Endothelial cell of umbilical vein (primary cell): ENCODE measurements around the gene HHIP. TPM values are rescaled to one million over a fixed set of nuclear protein-coding genes. Genes with fewer than 3 reads are reported as not detected.

ENCODE experiments used
- BruUV-seq: library from RNA; stranded (reverse); fragments of 400-500 nt; replicated peaks from 2 replicates; lab custom pipeline; 2021; lab: Mats Ljungman, UMichigan
- CTCF ChIA-PET: fragments of 300-600, 350-600 bp; sonication (Branson Sonifier 250); formaldehyde crosslinking; loops from one replicate; lab custom pipeline; 2021; ENCODE audit warnings: antibody characterized with exemption, inconsistent platforms; lab: Charles Lee
- POLR2A ChIA-PET: fragments of 300-600, 350-600 bp; sonication (Branson Sonifier 250); formaldehyde crosslinking; loops from one replicate; lab custom pipeline; 2021; ENCODE audit warnings: antibody characterized with exemption, inconsistent platforms; lab: Charles Lee
- DNase-seq: peaks from one replicate; pipeline ENCODE4 v3.0.0-alpha.2; 2011; ENCODE audit warnings: low read depth, low spot score
- FAIRE-seq: peaks from 2 replicates; lab custom pipeline; 2011; peaks lifted over from hg19 to GRCh38; lab: Jason Lieb, UNC
- H2AFZ ChIP-seq: 2 replicates; pipeline ENCODE4 v1.6.0; 2012; ENCODE audit warnings: low read depth, low read length, control low read depth, inconsistent platforms
- H3K27ac ChIP-seq: 2 replicates; pipeline ENCODE4 v1.5.1; 2011; ENCODE audit warnings: low read depth, mild to moderate bottlenecking, control low read depth, low read length, moderate library complexity; ENCODE audit not compliant: insufficient read depth
- H3K27me3 ChIP-seq, 2 experiments: 2 replicates each; pipeline versions ENCODE4 v1.6.0 to v1.6.1; 2011; ENCODE audit warnings: low read length in 2 of 2, mixed read lengths in 1 of 2; ENCODE audit not compliant: control insufficient read depth in 2 of 2, insufficient read depth in 2 of 2
- H3K36me3 ChIP-seq, 2 experiments: 2 replicates in 1 of 2; 3 replicates in 1 of 2; pipeline ENCODE4 v1.5.1; 2011; ENCODE audit warnings: low read length in 2 of 2, mild to moderate bottlenecking in 1 of 2, moderate library complexity in 1 of 2; ENCODE audit not compliant: control insufficient read depth in 2 of 2, insufficient read depth in 2 of 2; ENCODE audit errors: extremely low read depth in 1 of 2
- H3K4me1 ChIP-seq: 3 replicates; pipeline ENCODE4 v1.5.1; 2011; ENCODE audit warnings: mild to moderate bottlenecking, low read length; ENCODE audit not compliant: control insufficient read depth, insufficient read depth; ENCODE audit errors: extremely low read depth
- H3K4me2 ChIP-seq: 2 replicates; pipeline ENCODE4 v1.6.1; 2011; ENCODE audit warnings: low read length, control low read depth, mixed read lengths; ENCODE audit not compliant: insufficient read depth
- H3K4me3 ChIP-seq, 3 experiments: fragments of 200-600 bp in 1 of 3; sonication (generic), shearing (Covaris generic) in 1 of 3; replicated peaks in 1 of 3; 2 replicates each; pipeline ENCODE4 v1.5.1; 2011 to 2016; ENCODE audit warnings: control low read depth in 3 of 3, low read length in 3 of 3, mild to moderate bottlenecking in 2 of 3, inconsistent platforms in 1 of 3, low read depth in 1 of 3, moderate library complexity in 1 of 3; ENCODE audit not compliant: insufficient read depth in 1 of 3
- H3K79me2 ChIP-seq: 2 replicates; pipeline ENCODE4 v1.6.0; 2012; ENCODE audit warnings: low read length, inconsistent platforms; ENCODE audit not compliant: control insufficient read depth, insufficient read depth
- H3K9ac ChIP-seq: replicated peaks from 2 replicates; pipeline ENCODE3; 2011; ENCODE audit warnings: low read length, control low read depth; ENCODE audit not compliant: insufficient read depth; ENCODE audit errors: extremely low read depth
- H3K9me1 ChIP-seq: replicated peaks from 3 replicates; pipeline ENCODE4 v1.6.0; 2011; ENCODE audit warnings: mild to moderate bottlenecking, low read length; ENCODE audit not compliant: control insufficient read depth, insufficient read depth; ENCODE audit errors: extremely low read depth
- H3K9me3 ChIP-seq: replicated peaks from 2 replicates; pipeline ENCODE4 v1.5.1; 2012; ENCODE audit warnings: low read length, inconsistent platforms; ENCODE audit not compliant: control insufficient read depth, insufficient read depth
- H4K20me1 ChIP-seq: replicated peaks from 2 replicates; pipeline ENCODE3; 2011; ENCODE audit warnings: mild to moderate bottlenecking, low read length; ENCODE audit not compliant: control insufficient read depth, insufficient read depth; ENCODE audit errors: extremely low read depth
- CTCF ChIP-seq, 2 donors: IDR thresholded peaks; 1 replicate in 1 of 2; 2 replicates in 1 of 2; pipeline ENCODE4 v1.5.1; 2011; ENCODE audit warnings: low read length in 2 of 2, mild to moderate bottlenecking in 2 of 2, moderate library complexity in 2 of 2, control low read depth in 1 of 2, inconsistent platforms in 1 of 2, low read depth in 1 of 2; ENCODE audit not compliant: insufficient read depth in 1 of 2; ENCODE audit errors: extremely low read depth in 1 of 2
- EZH2 ChIP-seq: IDR thresholded peaks from 2 replicates; pipeline ENCODE4 v1.6.1; 2012; ENCODE audit warnings: borderline replicate concordance, low read depth, mild to moderate bottlenecking, moderate library complexity, low read length, inconsistent platforms; ENCODE audit not compliant: severe bottlenecking
- FOS ChIP-seq: IDR thresholded peaks from 2 replicates; pipeline ENCODE4 v1.6.1; 2011; ENCODE audit warnings: mild to moderate bottlenecking, low read length, moderate library complexity, borderline replicate concordance; ENCODE audit not compliant: insufficient read depth
- GATA2 ChIP-seq: IDR thresholded peaks from 2 replicates; pipeline ENCODE4 v1.7.0; 2011; ENCODE audit warnings: low read depth, mild to moderate bottlenecking, moderate library complexity, mixed read lengths, low read length; ENCODE audit not compliant: insufficient read length, insufficient read depth
- JUN ChIP-seq: IDR thresholded peaks from 2 replicates; pipeline ENCODE4 v1.6.1; 2011; ENCODE audit warnings: borderline replicate concordance, low read depth; ENCODE audit not compliant: insufficient read length, insufficient read depth
- MAX ChIP-seq: IDR thresholded peaks from 2 replicates; pipeline ENCODE4 v1.6.1; 2011; ENCODE audit not compliant: insufficient read depth, insufficient read length
- MYC ChIP-seq: IDR thresholded peaks from one replicate; pipeline ENCODE4 v1.6.1; 2011; ENCODE audit warnings: mild to moderate bottlenecking, low read depth, low read length
- POLR2A ChIP-seq: IDR thresholded peaks from 2 replicates; pipeline ENCODE4 v1.6.1; 2012; ENCODE audit warnings: low read depth, mild to moderate bottlenecking, control low read depth, low read length
- POLR2AphosphoS5 ChIP-seq: IDR thresholded peaks from 2 replicates; pipeline ENCODE4 v1.6.1; 2012; ENCODE audit warnings: low read depth, mild to moderate bottlenecking, control low read depth, low read length, moderate library complexity; ENCODE audit not compliant: insufficient read depth
- dilution Hi-C: fragments of 300-500 bp; cut with MboI; formaldehyde crosslinking; loops from one replicate; pipeline ENCODE4 v1.15.0; 2019; ENCODE audit warnings: low sequenced_read_pairs; ENCODE audit not compliant: extremely low pct_ligation_motif_present
- intact Hi-C: fragments of 100-400 bp; cut with micrococcal nuclease; formaldehyde crosslinking; loops from one replicate; pipeline ENCODE4 v1.10.0; 2022
- polyA plus RNA-seq, 4 experiments: library from polyadenylated mRNA; depleted of rRNA in 3 of 4; stranded (reverse) in 3 of 4; unstranded in 1 of 4; fragments of >200 nt; gene quantifications; 2 replicates each; pipeline versions ENCODE4 v1.2.1 to v1.2.3, GENCODE V29; 2011 to 2012; ENCODE audit warnings: missing spikeins in 1 of 4
- total RNA-seq: library from RNA; stranded (reverse); gene quantifications from 2 replicates; pipeline ENCODE4 v1.2.3, GENCODE V29; 2021

HHIP gene
- total and polyA plus RNA-seq, 2 donors (not counting 3 experiments of a cell fraction or from before 2014, with no cell fraction given): 239 to 971 TPM

GRCh38 chr4:144734522-144734921 is 88.6 kb downstream of the HHIP start:
- BruUV-seq: no TSS peak
- no peaks in the 10 kb centered on the region for H3K9me1 ChIP-seq
- TF ChIP-seq CTCF (IDR thresholded peaks at IDR 0.05; ENCODE audit: extremely low read depth in 1 of 2, insufficient read depth in 1 of 2, low read depth in 1 of 2, low read length in 2 of 2): no peak
- TF ChIP-seq JUN: no peak
- TF ChIP-seq POLR2A: no peak
- TF ChIP-seq GATA2: no peak
- no peak for TF ChIP-seq MAX
- TF ChIP-seq EZH2: no peak
- no peak for TF ChIP-seq POLR2AphosphoS5
- TF ChIP-seq FOS: no peak
- no peak for TF ChIP-seq MYC
- H4K20me1 ChIP-seq: peaks cover 4% of the 10 kb centered on the region
- ChIA-PET POLR2A (no interaction called here), CTCF (no interaction called here)
- no peaks in the 10 kb centered on the region for H3K9me3 ChIP-seq
- DNase-seq (no peak), FAIRE-seq (no peak)
- dilution Hi-C loops (no loop called here), intact Hi-C loops (no loop called here)
- H2AFZ ChIP-seq: no peak overlapping the region
- no peak overlapping the region for H3K4me3 ChIP-seq
- no peak overlapping the region for H3K4me2 ChIP-seq
- no peaks in the 10 kb centered on the region for H3K27me3 ChIP-seq
- H3K4me1 ChIP-seq: no peaks in the 10 kb centered on the region
- H3K79me2 ChIP-seq: no peaks in the 10 kb centered on the region
- H3K27ac ChIP-seq: no peak overlapping the region
- peaks cover 21 to 67% of the 10 kb centered on the region in 2 experiments for H3K36me3 ChIP-seq
- H3K9ac ChIP-seq: no peak overlapping the region
